CD14-positive monocyte (primary cell): ENCODE results near the gene ARHGAP45. TPM values are rescaled to one million over a fixed set of nuclear protein-coding genes. Genes with fewer than 3 reads are reported as not detected.
A peak's percentile ranks its signal among the peaks of the same experiment; 100 is the strongest.

Source experiments
- DNase-seq, 3 donors: peaks; one replicate each; pipeline ENCODE4 v3.0.0-alpha.2; 2011 to 2022
- H2AFZ ChIP-seq: 2 replicates; pipeline ENCODE4 v1.6.0; 2012; ENCODE audit warnings: mild to moderate bottlenecking, low read depth, low read length, inconsistent platforms; ENCODE audit not compliant: insufficient read depth, poor library complexity, severe bottlenecking
- H3K27ac ChIP-seq, 2 donors: 1 replicate in 1 of 2; 2 replicates in 1 of 2; pipeline ENCODE4 v1.5.1; 2012 to 2013; ENCODE audit warnings: low read length in 2 of 2, control low read depth in 1 of 2, inconsistent platforms in 1 of 2, low read depth in 1 of 2, mild to moderate bottlenecking in 1 of 2
- H3K27me3 ChIP-seq, 2 donors: one replicate each; pipeline versions ENCODE4 v1.6.0 to v1.6.1; 2011 to 2013; ENCODE audit warnings: low read length in 2 of 2; ENCODE audit not compliant: control insufficient read depth in 2 of 2, insufficient read depth in 2 of 2
- H3K36me3 ChIP-seq, 2 donors: replicated peaks in 1 of 2; 1 replicate in 1 of 2; 2 replicates in 1 of 2; pipeline versions ENCODE4 v1.5.1 to v1.6.1; 2012 to 2013; ENCODE audit warnings: low read length in 2 of 2, control low read depth in 1 of 2, inconsistent platforms in 1 of 2, mild to moderate bottlenecking in 1 of 2; ENCODE audit not compliant: insufficient read depth in 2 of 2, control insufficient read depth in 1 of 2
- H3K4me1 ChIP-seq, 2 donors: 1 replicate in 1 of 2; 2 replicates in 1 of 2; pipeline versions ENCODE4 v1.5.1 to v1.6.1; 2012 to 2013; ENCODE audit warnings: low read length in 2 of 2, control low read depth in 1 of 2, inconsistent platforms in 1 of 2, mild to moderate bottlenecking in 1 of 2, moderate library complexity in 1 of 2; ENCODE audit not compliant: insufficient read depth in 2 of 2, control insufficient read depth in 1 of 2
- H3K4me2 ChIP-seq: replicated peaks from 2 replicates; pipeline ENCODE3; 2012; ENCODE audit warnings: low read length, moderate library complexity, mild to moderate bottlenecking; ENCODE audit not compliant: poor library complexity, severe bottlenecking; ENCODE audit errors: extremely low read depth
- H3K4me3 ChIP-seq, 3 experiments: fragments of 200-600 bp in 1 of 3; sonication (generic) in 1 of 3; replicated peaks in 1 of 3; 1 replicate in 2 of 3; 2 replicates in 1 of 3; pipeline ENCODE4 v1.5.1; 2011 to 2013; ENCODE audit warnings: low read length in 3 of 3, mild to moderate bottlenecking in 3 of 3, control low read depth in 2 of 3, low read depth in 2 of 3, inconsistent platforms in 1 of 3, moderate library complexity in 1 of 3
- H3K79me2 ChIP-seq: 2 replicates; pipeline ENCODE4 v1.6.0; 2012; ENCODE audit warnings: mild to moderate bottlenecking, control low read depth, inconsistent platforms, low read length, moderate library complexity; ENCODE audit not compliant: insufficient read depth
- H3K9ac ChIP-seq: 2 replicates; pipeline ENCODE4 v1.6.0; 2017; ENCODE audit warnings: low read length, mild to moderate bottlenecking; ENCODE audit not compliant: insufficient read depth, poor library complexity, severe bottlenecking
- H3K9me3 ChIP-seq, 2 donors: replicated peaks in 1 of 2; 1 replicate in 1 of 2; 2 replicates in 1 of 2; pipeline versions ENCODE4 v1.5.1 to v1.6.1; 2012 to 2013; ENCODE audit warnings: low read length in 2 of 2, control low read depth in 1 of 2; ENCODE audit not compliant: control insufficient read depth in 1 of 2, insufficient read depth in 1 of 2
- H4K20me1 ChIP-seq: 2 replicates; pipeline ENCODE4 v1.6.0; 2012; ENCODE audit warnings: mild to moderate bottlenecking, low read length, control low read depth, moderate library complexity; ENCODE audit not compliant: insufficient read depth
- H3K27ac Mint-ChIP-seq, 7 donors: one replicate each; pipeline ENCODE4 v1.8.0; 2020; ENCODE audit warnings: mild to moderate bottlenecking in 7 of 7, mixed read lengths in 7 of 7, moderate library complexity in 6 of 7, inconsistent platforms in 2 of 7
- H3K27me3 Mint-ChIP-seq, 3 donors: one replicate each; pipeline ENCODE4 v1.8.0; 2021 to 2022; ENCODE audit warnings: low read depth in 3 of 3, mild to moderate bottlenecking in 3 of 3, mixed read lengths in 3 of 3, moderate library complexity in 3 of 3, inconsistent platforms in 1 of 3
- H3K36me3 Mint-ChIP-seq, 2 donors: one replicate each; pipeline ENCODE4 v1.8.0; 2020; ENCODE audit warnings: mixed read lengths in 2 of 2, inconsistent platforms in 1 of 2, mild to moderate bottlenecking in 1 of 2
- H3K4me1 Mint-ChIP-seq: one replicate; pipeline ENCODE4 v1.8.0; 2020; ENCODE audit warnings: mild to moderate bottlenecking, mixed read lengths
- H3K4me3 Mint-ChIP-seq, 2 donors: one replicate each; pipeline ENCODE4 v1.8.0; 2020; ENCODE audit warnings: mild to moderate bottlenecking in 2 of 2, mixed read lengths in 2 of 2, moderate library complexity in 1 of 2
- H3K9me3 Mint-ChIP-seq, 7 donors: one replicate each; pipeline ENCODE4 v1.8.0; 2020 to 2022; ENCODE audit warnings: mixed read lengths in 7 of 7, mild to moderate bottlenecking in 6 of 7, moderate library complexity in 6 of 7, inconsistent platforms in 2 of 7
- WGBS: methylation state at CpG from one replicate; pipeline ENCODE4 v1.1.5; 2013; ENCODE audit warnings: missing lambda C conversion rate; ENCODE audit not compliant: insufficient coverage; 5-methylcytosine and 5-hydroxymethylcytosine counted together
- intact Hi-C, 2 donors: fragments of 100-400 bp; cut with micrococcal nuclease; formaldehyde crosslinking; loops; one replicate each; pipeline versions ENCODE4 v1.15.0 to v1.15.1; 2023
- polyA plus RNA-seq, 3 donors: library from polyadenylated mRNA; depleted of rRNA in 1 of 3; unstranded in 2 of 3; stranded (reverse) in 1 of 3; fragments of 300-500 nt in 2 of 3; fragments of >200 nt in 1 of 3; fragmentation: Illumina TruSeq in 2 of 3; gene quantifications; 1 replicate in 2 of 3; 2 replicates in 1 of 3; pipeline ENCODE4 v1.2.3, GENCODE V29; 2012 to 2021
- TF ChIP-seq, protein P1 (sequence below): fragments of 200-600 bp; IDR thresholded peaks from one replicate; pipeline ENCODE4 v1.8.0; 2022; ENCODE audit warnings: antibody characterized with exemption, mild to moderate bottlenecking

Gene ARHGAP45
- polyA plus RNA-seq, 3 donors = 108 to 308 (median 137) TPM

DNA sequence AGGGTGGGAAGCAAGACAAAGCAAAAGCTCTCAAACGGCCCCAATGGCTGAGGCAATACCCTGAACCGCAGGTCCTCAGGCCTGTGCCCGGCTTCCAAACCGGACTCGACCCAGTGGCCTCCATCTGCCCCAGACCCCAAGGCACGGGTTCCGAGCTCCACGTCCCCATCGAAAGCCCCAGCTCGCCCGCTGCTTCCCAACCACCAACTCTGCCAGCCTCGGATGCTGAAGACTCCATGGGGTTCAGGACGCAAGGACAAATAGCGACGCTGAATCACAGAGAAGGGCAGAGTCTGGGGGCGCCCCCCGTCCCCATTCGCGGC, 27.6 kb downstream of the ARHGAP45 start:
- WGBS = under 1% methylated on average over 18 of the region's 19 CpGs
- peak overlapping the region; percentile 59 to 91 (median 78) for H3K27ac Mint-ChIP-seq
- H2AFZ ChIP-seq = no peak overlapping the region
- H3K9ac ChIP-seq = peak overlapping the region; percentile 81
- peak overlapping the region; percentile 58 to 98 (median 90) for H3K4me3 ChIP-seq
- H3K4me2 ChIP-seq = peak overlapping the region; percentile 91
- H3K4me1 ChIP-seq = peaks cover 56 to 69% of the 10 kb centered on the region in 2 donors
- H3K9me3 Mint-ChIP-seq = peaks cover 2 to 7% (median 3%) of the 10 kb centered on the region in 7 donors
- H3K36me3 Mint-ChIP-seq = peaks cover 20 to 37% of the 10 kb centered on the region in 2 donors
- H3K9me3 ChIP-seq = peaks cover 0 to 3% of the 10 kb centered on the region in 2 donors
- H3K36me3 ChIP-seq = peaks cover 26 to 31% of the 10 kb centered on the region in 2 donors
- no peaks in the 10 kb centered on the region for H3K27me3 ChIP-seq
- H3K79me2 ChIP-seq = peaks cover 44% of the 10 kb centered on the region
- H4K20me1 ChIP-seq = peaks cover 40% of the 10 kb centered on the region
- H3K4me1 Mint-ChIP-seq = peaks cover 53% of the 10 kb centered on the region
- H3K27me3 Mint-ChIP-seq = no peaks in the 10 kb centered on the region
- peak overlapping the region; percentile 92 to 95 for H3K4me3 Mint-ChIP-seq
- intact Hi-C loops = no loop called here
- DNase-seq = peak in 1 of 3 donors; percentile 47
- peak overlapping the region; percentile 33 to 84 for H3K27ac ChIP-seq
- TF ChIP-seq, protein P1, sequence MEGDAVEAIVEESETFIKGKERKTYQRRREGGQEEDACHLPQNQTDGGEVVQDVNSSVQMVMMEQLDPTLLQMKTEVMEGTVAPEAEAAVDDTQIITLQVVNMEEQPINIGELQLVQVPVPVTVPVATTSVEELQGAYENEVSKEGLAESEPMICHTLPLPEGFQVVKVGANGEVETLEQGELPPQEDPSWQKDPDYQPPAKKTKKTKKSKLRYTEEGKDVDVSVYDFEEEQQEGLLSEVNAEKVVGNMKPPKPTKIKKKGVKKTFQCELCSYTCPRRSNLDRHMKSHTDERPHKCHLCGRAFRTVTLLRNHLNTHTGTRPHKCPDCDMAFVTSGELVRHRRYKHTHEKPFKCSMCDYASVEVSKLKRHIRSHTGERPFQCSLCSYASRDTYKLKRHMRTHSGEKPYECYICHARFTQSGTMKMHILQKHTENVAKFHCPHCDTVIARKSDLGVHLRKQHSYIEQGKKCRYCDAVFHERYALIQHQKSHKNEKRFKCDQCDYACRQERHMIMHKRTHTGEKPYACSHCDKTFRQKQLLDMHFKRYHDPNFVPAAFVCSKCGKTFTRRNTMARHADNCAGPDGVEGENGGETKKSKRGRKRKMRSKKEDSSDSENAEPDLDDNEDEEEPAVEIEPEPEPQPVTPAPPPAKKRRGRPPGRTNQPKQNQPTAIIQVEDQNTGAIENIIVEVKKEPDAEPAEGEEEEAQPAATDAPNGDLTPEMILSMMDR = no peak

DNA sequence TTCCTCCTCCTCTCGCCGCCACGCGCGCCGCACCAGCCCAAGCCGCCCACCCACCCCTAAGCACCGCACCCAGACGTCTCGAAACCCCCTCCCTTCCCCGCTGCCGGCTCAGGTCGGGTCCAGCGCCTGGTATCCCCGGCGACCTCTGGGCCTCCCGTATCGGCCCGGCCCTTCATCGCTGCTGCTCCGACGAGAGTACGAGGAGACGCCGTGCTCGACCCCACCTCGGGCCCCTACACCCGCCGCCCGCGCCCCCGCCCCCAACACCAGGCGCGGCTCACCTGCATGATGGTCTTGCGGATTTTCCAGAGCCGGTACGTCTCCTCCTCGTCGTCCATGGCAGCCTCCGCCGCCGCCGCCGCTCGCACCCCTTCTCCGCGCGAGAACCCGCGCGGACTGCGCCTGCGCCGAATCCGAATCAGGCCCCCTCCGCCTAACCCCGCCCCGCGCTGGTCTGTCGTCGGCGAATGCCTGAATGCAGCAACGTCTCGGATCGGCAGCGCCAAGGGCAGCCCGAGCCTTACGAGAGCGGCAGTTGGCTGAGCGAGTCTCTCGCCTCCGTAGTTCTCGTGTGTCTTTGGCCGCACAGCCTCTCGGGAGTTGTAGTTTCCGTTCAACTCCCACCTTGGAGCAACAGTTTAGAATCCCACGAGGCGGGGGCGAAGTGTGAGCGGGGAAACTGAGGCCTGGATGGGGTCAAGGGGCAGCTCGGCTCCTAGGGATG, 28.2 kb downstream of the ARHGAP45 start, which contains the start of gene POLR2E:
POLR2E (minus strand) TSS at position 398 of the 724 bp plus-strand sequence; CDS start at position 338, 60 bp downstream.
- Histone ChIP-seq H3K4me2 (peak within 1 kb of the TSS; percentile 91), H3K27me3 (no peaks in the 10 kb centered on the region), H3K36me3 (peaks cover 26 to 30% of the 10 kb centered on the region in 2 donors), H3K9me3 (peaks cover 0 to 9% of the 10 kb centered on the region in 2 donors), H2AFZ (no peak within 1 kb of the TSS), H3K79me2 (peaks cover 42% of the 10 kb centered on the region), H3K4me1 (peaks cover 56 to 69% of the 10 kb centered on the region in 2 donors), H4K20me1 (peaks cover 37% of the 10 kb centered on the region), H3K9ac (peak within 1 kb of the TSS; percentile 81), H3K27ac (peak within 1 kb of the TSS; percentile 33 to 84), H3K4me3 (peak within 1 kb of the TSS; percentile 58 to 98 (median 90))
- intact Hi-C loops = no loop called here
- WGBS = under 1% methylated on average over 81 of the region's 81 CpGs
- H3K4me3 Mint-ChIP-seq = peak within 1 kb of the TSS; percentile 92 to 95
- peaks cover 7 to 12% (median 8%) of the 10 kb centered on the region in 7 donors for H3K9me3 Mint-ChIP-seq
- H3K4me1 Mint-ChIP-seq = peaks cover 53% of the 10 kb centered on the region
- no peaks in the 10 kb centered on the region for H3K27me3 Mint-ChIP-seq
- TF ChIP-seq, protein P1 = no peak
- DNase-seq = peak; percentile 98
- peaks cover 23 to 33% of the 10 kb centered on the region in 2 donors for H3K36me3 Mint-ChIP-seq
- peak within 1 kb of the TSS; percentile 70 to 91 (median 82) for H3K27ac Mint-ChIP-seq
